H1 (cell line): Measurements from ENCODE around the gene A3GALT2. TPM values are rescaled to one million over a fixed set of nuclear protein-coding genes. Genes with fewer than 3 reads are reported as not detected.

Experiments used
- ASH2L ChIP-seq: fragments of 200-600, 300-600 bp; sonication (generic); IDR thresholded peaks from one replicate; pipeline ENCODE4 v1.7.1; 2017; ENCODE audit warnings: low read length
- BACH1 ChIP-seq: IDR thresholded peaks from 2 replicates; pipeline ENCODE4 v1.6.1; 2012; ENCODE audit warnings: low read length, improper control_type of control experiment
- BRCA1 ChIP-seq: IDR thresholded peaks from 2 replicates; pipeline ENCODE4 v1.6.1; 2012; ENCODE audit warnings: low read depth, low read length, improper control_type of control experiment
- CBX8 ChIP-seq: fragments of 300-800, 300-1000 bp; sonication (generic); IDR thresholded peaks from 2 replicates; pipeline ENCODE4 v1.7.1; 2016; ENCODE audit warnings: low read depth, low read length, borderline replicate concordance
- CTCF ChIP-seq, 3 experiments: IDR thresholded peaks; 1 replicate in 2 of 3; 2 replicates in 1 of 3; pipeline versions ENCODE4 v1.5.1 to v1.6.1; 2011; ENCODE audit warnings: low read length in 3 of 3, mild to moderate bottlenecking in 3 of 3, inconsistent platforms in 2 of 3, low read depth in 1 of 3, moderate library complexity in 1 of 3; ENCODE audit not compliant: insufficient read depth in 1 of 3; ENCODE audit errors: control extremely low read depth in 1 of 3
- E2F6 ChIP-seq: IDR thresholded peaks from 2 replicates; pipeline ENCODE4 v1.6.1; 2012; ENCODE audit warnings: inconsistent platforms
- EGR1 ChIP-seq: IDR thresholded peaks from 2 replicates; pipeline ENCODE4 v1.6.1; 2011; ENCODE audit warnings: low read depth, low read length, borderline replicate concordance
- GABPA ChIP-seq: IDR thresholded peaks from 2 replicates; pipeline ENCODE4 v1.6.1; 2011; ENCODE audit warnings: mild to moderate bottlenecking, low read length, moderate library complexity, borderline replicate concordance; ENCODE audit not compliant: insufficient read depth
- JUND ChIP-seq: IDR thresholded peaks from 2 replicates; pipeline ENCODE4 v1.6.1; 2011; ENCODE audit warnings: mild to moderate bottlenecking, improper control_type of control experiment, low read length
- KDM4A ChIP-seq: IDR thresholded peaks from one replicate; pipeline ENCODE4 v1.7.1; 2012; ENCODE audit warnings: low read depth, mild to moderate bottlenecking, moderate library complexity, low read length, inconsistent platforms; ENCODE audit not compliant: severe bottlenecking
- KDM5A ChIP-seq: fragments of 200-600 bp; IDR thresholded peaks from 2 replicates; pipeline ENCODE4 v1.7.1; 2012; ENCODE audit warnings: mild to moderate bottlenecking, low read length, inconsistent platforms, mixed read lengths
- MAFK ChIP-seq: IDR thresholded peaks from 2 replicates; pipeline ENCODE4 v1.6.1; 2012; ENCODE audit warnings: low read depth, mild to moderate bottlenecking, improper control_type of control experiment, low read length
- PHF8 ChIP-seq: fragments of 200-600 bp; sonication (generic); conservative IDR thresholded peaks from 2 replicates; pipeline ENCODE4 v1.7.1; 2012; ENCODE audit warnings: low read depth, mild to moderate bottlenecking, inconsistent platforms, low read length, moderate library complexity
- RAD21 ChIP-seq, 2 experiments: IDR thresholded peaks in 1 of 2; conservative IDR thresholded peaks in 1 of 2; 2 replicates each; pipeline ENCODE4 v1.6.1; 2011; ENCODE audit warnings: low read depth in 2 of 2, low read length in 2 of 2, improper control_type of control experiment in 1 of 2, inconsistent platforms in 1 of 2, mild to moderate bottlenecking in 1 of 2, moderate library complexity in 1 of 2
- SIN3A ChIP-seq, 2 experiments: IDR thresholded peaks in 1 of 2; conservative IDR thresholded peaks in 1 of 2; 2 replicates each; pipeline ENCODE4 v1.6.1; 2011 to 2012; ENCODE audit warnings: low read length in 2 of 2, improper control_type of control experiment in 1 of 2, low read depth in 1 of 2, mild to moderate bottlenecking in 1 of 2
- SIRT6 ChIP-seq: IDR thresholded peaks from one replicate; pipeline ENCODE4 v1.7.1; 2012; ENCODE audit warnings: low read length, inconsistent platforms
- SP1 ChIP-seq: IDR thresholded peaks from 2 replicates; pipeline ENCODE4 v1.6.1; 2011; ENCODE audit warnings: low read depth, low read length
- SP2 ChIP-seq: IDR thresholded peaks from 2 replicates; pipeline ENCODE4 v1.6.1; 2012; ENCODE audit warnings: mild to moderate bottlenecking, low read length, inconsistent platforms
- TAF7 ChIP-seq: optimal IDR thresholded peaks from 2 replicates; pipeline ENCODE3; 2011; ENCODE audit warnings: low read depth, mild to moderate bottlenecking, inconsistent platforms, low read length, moderate library complexity, borderline replicate concordance
- polyA plus RNA-seq, 7 experiments: library from polyadenylated mRNA; depleted of rRNA in 3 of 7; stranded (reverse) in 5 of 7; unstranded in 2 of 7; fragments of >200 nt in 5 of 7; fragments of 200-250 nt in 2 of 7; gene quantifications; 1 replicate in 5 of 7; 2 replicates in 1 of 7; 4 replicates in 1 of 7; pipeline versions ENCODE4 v1.2.1 to v1.2.3, GENCODE V29; 2011 to 2013; ENCODE audit warnings: missing spikeins in 2 of 7, mixed read lengths in 2 of 7
- total RNA-seq: library from RNA; stranded (reverse); fragmentation: NEBNext Ultra II Directional; extraction: Animal tissue kit (Norgen Biotek cat#: 25700); gene quantifications from 2 replicates; pipeline ENCODE4 v1.2.1, GENCODE V29; 2021

A3GALT2 gene
- total and polyA plus RNA-seq, 2 of the 8 experiments (the other 6 are each of a cell fraction or from before 2014, with no cell fraction given), result not detected

GRCh38 chr1:33306653-33307493 lies 14.0 kb downstream of the A3GALT2 start (continued):
- TF ChIP-seq CTCF (IDR thresholded peaks at IDR 0.05; ENCODE audit: control extremely low read depth in 1 of 3, insufficient read depth in 1 of 3, low read depth in 1 of 3, low read length in 3 of 3) (no peak), RAD21 (IDR thresholded peaks at IDR 0.05 in 1 of 2, conservative IDR thresholded peaks at IDR 0.05 in 1 of 2; ENCODE audit: low read depth in 2 of 2, low read length in 2 of 2) (no peak), E2F6 (peak; percentile 94), MAFK (no peak), PHF8 (no peak), ASH2L (peak; percentile 63), SP2 (no peak), GABPA (0 out of 2 replicates have a peak, but pooled peaks have one; percentile 16), SP1 (no peak), CBX8 (no peak), JUND (no peak), TAF7 (peak; percentile 21), KDM4A (peak; percentile 96), EGR1 (no peak), BRCA1 (no peak), BACH1 (peak; percentile 41; the same call in 1 of the 2 replicates), KDM5A (no peak), SIN3A (conservative IDR thresholded peaks at IDR 0.05 in 1 of 2, IDR thresholded peaks at IDR 0.05 in 1 of 2; ENCODE audit: low read depth in 1 of 2, low read length in 2 of 2) (no peak), SIRT6 (no peak)
